Adipose tissue (tissue), 3 donors: ENCODE results near the gene NPDC1. TPM values are rescaled to one million over a fixed set of nuclear protein-coding genes. Genes with fewer than 3 reads are reported as not detected.
A peak's percentile ranks its signal among the peaks of the same experiment; 100 is the strongest.

Source experiments
- H3K27ac ChIP-seq: one replicate; pipeline ENCODE4 v1.5.1; 2013; ENCODE audit warnings: low read depth, low read length
- WGBS, 3 donors: extraction: QIAGEN DNeasy Blood & Tissue Kit; methylation state at CpG; one replicate each; pipeline ENCODE4 v1.1.7; 2013; 5-methylcytosine and 5-hydroxymethylcytosine counted together
- polyA plus RNA-seq, 3 donors: library from polyadenylated mRNA; stranded (reverse); fragments of 200-250 nt; gene quantifications; one replicate each; pipeline ENCODE4 v1.2.3, GENCODE V29; 2013
- donor health status: healthy with polysubstance abuse.
- donor health status: Bipolar disorder and iron deficiency.
- donor health status: healthy.

Gene NPDC1
- polyA plus RNA-seq, 3 donors, result 45.3 to 213 (median 113) TPM

GRCh38 chr9:136992819-136993369 is 53.1 kb downstream of the NPDC1 start:
- H3K27ac ChIP-seq, result no peak overlapping the region

GRCh38 chr9:136991993-136992818 is 53.8 kb downstream of the NPDC1 start, which contains the start of gene PAXX:
Gene PAXX, plus strand, starts transcription at chr9:136992422. Its CDS starts 22 bp downstream, at chr9:136992444.
- H3K27ac ChIP-seq, result peak within 1 kb of the TSS; percentile 75
- 0 to 1% (median 1%) methylated on average over 73 to 92 of the region's 92 CpGs for WGBS, 3 donors

More at GRCh38 chr9:136992819-136993369, 53.1 kb downstream of the NPDC1 start:
- 39 to 48% (median 43%) methylated on average over 17 to 18 of the region's 18 CpGs for WGBS, 3 donors

GRCh38 chr9:136990242-136990911 is 55.6 kb downstream of the NPDC1 start:
- no peak overlapping the region for H3K27ac ChIP-seq
- 76 to 83% (median 78%) methylated on average over 10 of the region's 10 CpGs for WGBS, 3 donors

Other genes starting within 250 kb of the NPDC1 start
- gene CCDC183, start 249.8 kb downstream of the NPDC1 start, polyA plus RNA-seq, result 1 to 10 TPM in 1 of 3 donors, under 1 TPM in 2; 0.42 to 3.1 (median 0.79) TPM
- 10 to 100 TPM; 51.5 to 55.7 (median 54.4) TPM for gene RABL6, start 238.2 kb downstream of the NPDC1 start, polyA plus RNA-seq
- gene AJM1, start 203.7 kb downstream of the NPDC1 start, polyA plus RNA-seq, result 1 to 10 TPM; 1.2 to 4.0 (median 1.7) TPM
- gene PHPT1, start 196.8 kb downstream of the NPDC1 start, polyA plus RNA-seq, result 100 to 1,000 TPM; 141 to 146 (median 143) TPM
- gene MAMDC4, start 193.8 kb downstream of the NPDC1 start, polyA plus RNA-seq, result 1 to 10 TPM; 4.9 to 9.8 (median 7.2) TPM
- gene EDF1, start 179.9 kb downstream of the NPDC1 start, polyA plus RNA-seq, result 100 to 1,000 TPM; 351 to 391 (median 379) TPM
- gene TRAF2, start 159.7 kb downstream of the NPDC1 start, polyA plus RNA-seq, result 1 to 10 TPM; 4.0 to 7.2 (median 4.7) TPM
- 100 to 1,000 TPM; 102 to 173 (median 139) TPM for gene FBXW5, start 101.4 kb downstream of the NPDC1 start, polyA plus RNA-seq
- 1 to 10 TPM in 1 of 3 donors, under 1 TPM in 1, not detected in 1; 0.85 to 1.1 TPM for gene C8G, start 100.9 kb downstream of the NPDC1 start, polyA plus RNA-seq
- gene LCN12, start 93.9 kb downstream of the NPDC1 start, polyA plus RNA-seq, result 1 to 10 TPM in 1 of 3 donors, under 1 TPM in 1, not detected in 1; 0.67 to 1.4 TPM
- 100 to 1,000 TPM in 1 of 3 donors, 10 to 100 TPM in 2; 22.4 to 185 (median 74.9) TPM for gene PTGDS, start 68.7 kb downstream of the NPDC1 start, polyA plus RNA-seq
- gene LCNL1, start 63.2 kb downstream of the NPDC1 start, polyA plus RNA-seq, result under 1 TPM in 2 of 3 donors, not detected in 1; 0.10 to 0.45 TPM
- gene PAXX, start 53.8 kb downstream of the NPDC1 start, polyA plus RNA-seq, result 10 to 100 TPM; 34.1 to 51.5 (median 49.1) TPM
- 1 to 10 TPM in 2 of 3 donors, under 1 TPM in 1; 0.33 to 3.0 (median 3.0) TPM for gene CLIC3, start 49.6 kb downstream of the NPDC1 start, polyA plus RNA-seq
- 10 to 100 TPM; 15.8 to 42.9 (median 33.1) TPM for gene ABCA2, start 17.9 kb downstream of the NPDC1 start, polyA plus RNA-seq
- 1 to 10 TPM in 2 of 3 donors, under 1 TPM in 1; 0.10 to 1.5 (median 1.1) TPM for gene FUT7, start 14.1 kb downstream of the NPDC1 start, polyA plus RNA-seq
- gene ENTPD2, start 7.9 kb upstream of the NPDC1 start, polyA plus RNA-seq, result 1 to 10 TPM in 2 of 3 donors, under 1 TPM in 1; 0.61 to 1.6 (median 1.3) TPM
- under 1 TPM; 0.11 to 0.34 (median 0.18) TPM for gene SAPCD2, start 24.4 kb upstream of the NPDC1 start, polyA plus RNA-seq
- 1 to 10 TPM; 3.8 to 9.0 (median 6.0) TPM for gene UAP1L1, start 31.3 kb upstream of the NPDC1 start, polyA plus RNA-seq
- gene MAN1B1, start 40.8 kb upstream of the NPDC1 start, polyA plus RNA-seq, result 10 to 100 TPM; 25.8 to 41.6 (median 31.2) TPM
- 100 to 1,000 TPM; 132 to 152 (median 140) TPM for gene DPP7, start 68.6 kb upstream of the NPDC1 start, polyA plus RNA-seq
- under 1 TPM in 1 of 3 donors, not detected in 2; 0.26 TPM for gene GRIN1, start 93.0 kb upstream of the NPDC1 start, polyA plus RNA-seq
- under 1 TPM in 2 of 3 donors, not detected in 1; 0.40 to 0.47 TPM for gene LRRC26, start 123.9 kb upstream of the NPDC1 start, polyA plus RNA-seq
- gene TMEM210, start 125.9 kb upstream of the NPDC1 start, polyA plus RNA-seq, result not detected
- 10 to 100 TPM; 27.5 to 39.9 (median 38.6) TPM for gene ANAPC2, start 142.4 kb upstream of the NPDC1 start, polyA plus RNA-seq
- gene SSNA1, start 142.5 kb upstream of the NPDC1 start, polyA plus RNA-seq, result 100 to 1,000 TPM in 1 of 3 donors, 10 to 100 TPM in 2; 70.9 to 103 (median 98.2) TPM
- gene TPRN, start 154.6 kb upstream of the NPDC1 start, polyA plus RNA-seq, result 10 to 100 TPM in 1 of 3 donors, 1 to 10 TPM in 2; 4.3 to 67.8 (median 4.5) TPM
- 10 to 100 TPM; 16.8 to 23.5 (median 22.8) TPM for gene TMEM203, start 159.5 kb upstream of the NPDC1 start, polyA plus RNA-seq
- 1 to 10 TPM; 4.9 to 8.4 (median 8.2) TPM for gene NDOR1, start 159.5 kb upstream of the NPDC1 start, polyA plus RNA-seq
- 1 to 10 TPM; 2.8 to 4.0 (median 3.5) TPM for gene RNF208, start 176.1 kb upstream of the NPDC1 start, polyA plus RNA-seq
- under 1 TPM in 2 of 3 donors, not detected in 1; 0.20 to 0.88 TPM for gene CYSRT1, start 179.0 kb upstream of the NPDC1 start, polyA plus RNA-seq
- gene RNF224, start 181.3 kb upstream of the NPDC1 start, polyA plus RNA-seq, result under 1 TPM in 1 of 3 donors, not detected in 2; 0.18 TPM
- gene SLC34A3, start 184.7 kb upstream of the NPDC1 start, polyA plus RNA-seq, result under 1 TPM in 2 of 3 donors, not detected in 1; 0.04 to 0.06 TPM
- gene TUBB4B, start 195.1 kb upstream of the NPDC1 start, polyA plus RNA-seq, result 100 to 1,000 TPM in 2 of 3 donors, 10 to 100 TPM in 1; 88.8 to 317 (median 145) TPM
- under 1 TPM in 1 of 3 donors, not detected in 2; 0.16 TPM for gene STPG3, start 205.1 kb upstream of the NPDC1 start, polyA plus RNA-seq
- gene NELFB, start 209.2 kb upstream of the NPDC1 start, polyA plus RNA-seq, result 10 to 100 TPM; 36.1 to 38.9 (median 37.9) TPM
- gene TOR4A, start 231.5 kb upstream of the NPDC1 start, polyA plus RNA-seq, result 1 to 10 TPM; 2.1 to 5.8 (median 5.5) TPM